Measurements from ENCODE around the gene NAV2.

NAV2 gene

DNA sequence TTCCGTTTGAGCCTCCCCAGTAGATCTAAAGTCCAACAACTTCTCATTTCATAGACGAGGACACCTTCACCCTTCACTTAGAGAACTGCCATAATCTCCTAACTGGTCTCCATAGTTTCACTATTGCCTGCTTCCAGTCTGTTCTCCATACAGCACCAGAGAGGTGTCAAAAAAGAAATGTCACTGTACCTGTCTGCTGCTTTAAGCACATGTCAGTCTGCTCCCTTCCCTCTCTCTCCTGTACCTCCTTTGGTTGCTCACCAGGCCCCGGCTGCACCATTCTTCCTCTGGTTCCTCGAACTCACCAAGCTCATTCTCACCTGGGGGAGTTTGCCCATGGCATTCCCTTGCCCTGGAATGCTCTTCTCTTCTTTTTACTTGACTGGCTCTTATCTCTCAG, 75.8 kb downstream of the NAV2 start:
- no peak for DNase-seq

- DNase-seq, result no peak
Observed at GRCh38 chr11:19789245-19789644, 76.6 kb downstream of the NAV2 start.

GRCh38 chr11:19789835-19790710, 77.4 kb downstream of the NAV2 start:
- DNase-seq, result no peak

DNA sequence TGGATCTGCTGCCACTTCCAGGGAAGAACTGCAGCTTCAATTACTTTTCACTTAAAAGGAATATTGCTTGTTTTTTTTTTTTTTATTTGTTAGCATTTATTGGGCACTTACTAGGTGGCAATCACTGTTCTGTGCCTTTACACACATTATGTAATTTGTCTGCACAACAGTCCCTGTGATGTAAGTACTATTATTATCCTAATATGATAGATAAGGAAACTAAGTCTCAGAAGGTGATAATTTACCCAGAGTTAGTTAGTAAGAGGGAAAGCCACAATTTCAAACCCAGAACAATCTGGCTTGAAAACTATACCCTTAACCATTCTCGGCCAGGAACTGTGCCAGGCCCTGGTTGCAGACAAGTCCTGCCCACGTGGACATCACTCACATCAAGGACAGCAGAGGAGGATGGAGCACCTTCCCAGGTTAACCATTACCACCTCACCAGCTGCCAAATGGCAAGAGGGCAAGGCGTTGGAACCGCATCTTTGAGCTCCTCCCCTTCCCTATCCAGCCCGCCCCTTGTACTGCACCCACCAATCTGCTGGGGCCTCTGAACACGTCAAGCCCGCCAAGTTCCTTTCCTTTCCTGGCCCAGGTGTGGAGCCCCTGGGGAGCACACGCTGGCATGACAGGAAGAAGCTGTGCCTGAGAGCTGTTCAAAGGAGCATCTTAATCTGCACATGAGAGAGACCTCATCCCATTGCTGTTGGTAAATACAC, 78.4 kb downstream of the NAV2 start:
- no peak for DNase-seq

GRCh38 chr11:19792510-19792909, 79.9 kb downstream of the NAV2 start:
- DNase-seq, result no peak

DNA sequence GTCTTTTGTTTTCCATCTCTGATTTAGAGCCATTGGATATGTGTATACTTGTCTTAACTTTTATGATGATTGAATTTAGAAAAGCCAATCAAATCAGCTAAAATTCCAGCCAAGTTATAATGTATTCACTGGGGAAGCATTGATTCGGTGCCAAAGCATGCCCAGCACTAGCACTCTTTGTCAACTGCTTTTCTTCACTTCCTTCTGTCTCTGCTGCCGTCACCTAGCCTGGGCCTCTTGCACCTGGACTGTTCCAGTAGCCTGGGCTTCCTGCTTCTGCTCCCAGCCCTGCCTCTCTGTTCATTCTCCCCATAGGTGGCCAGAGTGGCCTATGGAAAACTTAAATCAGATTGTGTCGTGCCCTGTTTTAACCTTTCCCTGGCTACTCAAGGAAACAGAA, 80.7 kb downstream of the NAV2 start:
- no peak for DNase-seq

DNA sequence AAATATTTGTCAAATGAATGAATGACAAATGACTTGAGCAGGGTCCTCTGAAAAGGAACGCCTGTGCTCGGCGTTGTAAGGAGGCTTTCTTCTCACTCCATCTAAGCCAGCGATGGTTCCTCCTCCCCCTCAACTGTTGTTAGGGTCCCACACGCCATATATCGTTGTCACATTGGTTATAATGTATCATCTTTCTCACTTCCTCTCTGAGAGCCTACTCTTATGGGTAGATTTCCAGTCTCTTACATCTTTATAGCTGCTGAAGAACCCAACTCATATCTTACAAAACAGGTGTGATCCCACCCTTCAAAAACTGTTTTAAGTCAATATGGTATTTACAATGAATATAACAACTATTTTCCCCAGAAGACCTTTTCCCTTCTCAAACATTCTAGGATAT, 81.5 kb downstream of the NAV2 start:
- no peak for DNase-seq

- no peak for DNase-seq
Observed at GRCh38 chr11:19795082-19795481, 82.4 kb downstream of the NAV2 start.

DNA sequence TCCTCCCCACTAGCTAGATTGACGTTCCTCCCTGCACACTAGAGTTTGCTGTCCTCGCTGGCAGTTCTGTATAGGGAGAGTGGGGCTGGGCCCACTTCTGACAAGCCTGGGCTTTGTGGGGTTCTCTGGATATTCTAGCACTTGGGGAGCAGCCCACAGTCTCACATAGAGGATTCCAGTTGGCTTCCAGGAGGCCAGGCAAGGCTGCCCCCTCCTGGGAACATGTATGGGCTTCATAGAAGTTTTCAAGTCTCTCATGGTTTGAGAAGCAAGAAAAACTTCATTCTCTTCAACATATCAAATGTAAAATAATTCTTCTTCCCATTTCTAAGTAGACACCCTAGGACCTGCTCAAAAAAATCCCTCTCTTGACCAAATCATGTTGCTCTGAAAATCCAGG, 87.5 kb downstream of the NAV2 start:
- no peak for DNase-seq

GRCh38 chr11:19800714-19801519, 88.3 kb downstream of the NAV2 start:
- DNase-seq, result no peak

- no peak for DNase-seq
Observed at GRCh38 chr11:19802773-19803293, 90.2 kb downstream of the NAV2 start.

- DNase-seq, result no peak
Observed at GRCh38 chr11:19803506-19803998, 90.9 kb downstream of the NAV2 start.

DNA sequence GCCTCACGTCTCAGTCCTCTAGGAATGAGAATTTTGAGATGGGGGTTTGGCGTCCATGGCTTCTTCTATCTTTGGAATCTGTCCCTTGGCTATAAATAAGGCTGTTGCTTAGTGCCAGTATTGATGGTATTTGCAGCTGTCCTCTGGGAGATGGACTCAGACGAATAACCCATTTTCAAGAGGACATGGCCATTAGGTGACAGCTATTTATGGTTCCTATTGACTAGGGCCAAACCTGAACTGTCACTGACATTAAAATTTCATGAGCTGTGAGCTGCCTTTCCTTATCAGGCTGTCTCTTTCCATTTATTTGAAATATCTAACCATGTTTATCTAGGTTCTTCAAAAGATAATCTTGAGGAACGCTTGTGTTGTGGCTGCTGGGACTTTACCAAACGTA, 92.7 kb downstream of the NAV2 start:
- no peak for DNase-seq

DNA sequence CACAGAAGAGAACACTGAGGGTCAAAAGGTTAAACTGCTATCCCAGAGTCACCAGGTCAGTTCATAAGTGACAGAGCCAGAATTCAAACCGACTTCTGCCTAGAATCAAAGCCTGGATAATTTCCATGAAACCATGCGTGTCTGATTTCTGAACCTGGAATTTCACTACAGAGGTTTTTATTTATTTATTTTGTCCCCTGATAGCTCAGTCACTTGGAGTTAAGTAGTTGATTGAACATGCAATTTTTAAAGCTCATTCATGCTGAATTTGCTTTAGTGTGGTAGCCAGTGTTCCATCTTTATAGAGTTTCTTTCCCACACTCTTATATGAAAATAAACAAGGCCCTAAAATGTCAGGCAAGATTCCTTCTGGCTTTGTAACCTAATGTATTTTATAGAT, 93.2 kb downstream of the NAV2 start:
- no peak for DNase-seq

DNA sequence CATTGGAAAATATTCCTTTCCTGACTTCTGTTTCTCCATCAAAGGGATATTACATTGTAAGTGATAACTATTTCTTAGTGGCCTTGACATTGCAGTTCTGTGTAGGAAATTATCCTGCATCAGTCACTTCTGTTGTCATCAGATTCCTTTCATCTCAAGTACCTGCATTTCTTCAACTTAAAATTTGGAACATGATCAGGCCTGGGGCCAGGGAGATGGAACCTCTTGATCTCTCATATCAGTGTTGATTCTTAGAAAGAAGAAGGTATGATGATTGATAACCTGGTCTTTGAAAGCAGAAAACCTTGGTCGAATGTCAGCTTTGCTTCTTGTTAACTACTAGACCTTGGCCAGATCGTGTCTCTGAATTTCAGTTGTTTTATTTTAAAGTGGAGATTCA, 93.6 kb downstream of the NAV2 start:
- no peak for DNase-seq

GRCh38 chr11:19808076-19808911, 95.7 kb downstream of the NAV2 start:
- DNase-seq, result no peak

GRCh38 chr11:19810852-19811251, 98.2 kb downstream of the NAV2 start:
- no peak for DNase-seq

- no peak for DNase-seq
Observed at GRCh38 chr11:19811380-19811779, 98.7 kb downstream of the NAV2 start.

DNA sequence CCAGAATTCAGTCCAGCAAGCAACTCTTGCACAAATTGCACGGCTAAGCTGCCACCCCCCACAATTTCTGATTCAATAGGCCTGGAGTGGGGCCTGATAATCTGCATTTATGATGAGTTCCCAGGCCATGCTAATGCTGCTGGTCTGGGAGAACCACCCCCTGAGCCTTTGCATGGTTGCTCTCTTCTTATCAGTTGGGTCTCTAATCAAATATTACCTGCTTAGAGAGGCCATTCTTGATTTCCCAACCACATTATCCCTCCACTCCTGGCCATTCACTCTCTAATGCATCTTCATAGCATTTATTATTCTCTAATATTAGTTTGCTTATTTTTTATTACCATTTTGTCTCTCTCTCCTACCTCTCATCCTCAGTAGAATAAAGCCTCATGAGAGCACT, 99.5 kb downstream of the NAV2 start:
- no peak for DNase-seq

- DNase-seq, result no peak
Observed at GRCh38 chr11:19812710-19813109, 100.1 kb downstream of the NAV2 start.

GRCh38 chr11:19813158-19813879, 100.7 kb downstream of the NAV2 start:
- no peak for DNase-seq

Measured in stimulated activated CD4-positive, alpha-beta T cell treated with anti-CD3 and anti-CD28 coated beads, Interleukin-12 subunit alpha, Interleukin-12 subunit beta, amount 100 ng/mL, for 4 hours (primary cell).